GM12872 (cell line): ENCODE results near the gene CTIF.

ENCODE experiments used
- TF ChIP-seq, protein P1 (sequence below): IDR thresholded peaks from 3 replicates; pipeline ENCODE4 v1.5.1; 2011; ENCODE audit warnings: low read depth, mild to moderate bottlenecking, low read length, moderate library complexity; ENCODE audit not compliant: insufficient read depth

Gene CTIF

DNA sequence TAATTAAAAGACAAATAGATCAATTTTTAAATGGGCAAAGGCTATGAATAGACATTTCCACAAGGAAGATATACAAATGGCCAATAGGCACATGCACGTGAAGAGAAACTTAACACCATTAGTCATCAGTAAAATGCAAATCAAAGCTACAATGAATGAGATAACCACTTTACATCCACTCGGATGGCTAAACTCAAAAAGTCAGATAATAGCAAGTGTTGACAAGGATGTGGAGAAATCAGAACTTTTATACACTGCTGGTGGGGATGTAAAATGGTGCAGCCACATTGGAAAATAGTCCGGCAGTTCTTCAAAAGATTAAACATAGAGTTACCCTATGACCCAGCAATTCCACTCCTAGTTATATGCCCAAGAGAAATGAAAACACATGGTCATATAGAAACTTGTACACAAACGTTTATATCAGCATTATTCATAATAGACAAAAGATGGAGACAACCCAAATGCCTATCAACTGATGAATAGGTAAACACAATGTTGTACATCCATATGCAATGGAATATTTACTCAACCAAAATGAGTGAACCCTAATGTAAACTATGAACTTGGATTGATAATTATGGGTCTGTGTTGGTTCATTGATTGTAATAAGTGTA lies 360.8 kb downstream of the CTIF start:
- TF ChIP-seq, protein P1, sequence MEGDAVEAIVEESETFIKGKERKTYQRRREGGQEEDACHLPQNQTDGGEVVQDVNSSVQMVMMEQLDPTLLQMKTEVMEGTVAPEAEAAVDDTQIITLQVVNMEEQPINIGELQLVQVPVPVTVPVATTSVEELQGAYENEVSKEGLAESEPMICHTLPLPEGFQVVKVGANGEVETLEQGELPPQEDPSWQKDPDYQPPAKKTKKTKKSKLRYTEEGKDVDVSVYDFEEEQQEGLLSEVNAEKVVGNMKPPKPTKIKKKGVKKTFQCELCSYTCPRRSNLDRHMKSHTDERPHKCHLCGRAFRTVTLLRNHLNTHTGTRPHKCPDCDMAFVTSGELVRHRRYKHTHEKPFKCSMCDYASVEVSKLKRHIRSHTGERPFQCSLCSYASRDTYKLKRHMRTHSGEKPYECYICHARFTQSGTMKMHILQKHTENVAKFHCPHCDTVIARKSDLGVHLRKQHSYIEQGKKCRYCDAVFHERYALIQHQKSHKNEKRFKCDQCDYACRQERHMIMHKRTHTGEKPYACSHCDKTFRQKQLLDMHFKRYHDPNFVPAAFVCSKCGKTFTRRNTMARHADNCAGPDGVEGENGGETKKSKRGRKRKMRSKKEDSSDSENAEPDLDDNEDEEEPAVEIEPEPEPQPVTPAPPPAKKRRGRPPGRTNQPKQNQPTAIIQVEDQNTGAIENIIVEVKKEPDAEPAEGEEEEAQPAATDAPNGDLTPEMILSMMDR = no peak

GRCh38 chr18:48900469-48900868 lies 361.6 kb downstream of the CTIF start:
- TF ChIP-seq, protein P1 = no peak

DNA sequence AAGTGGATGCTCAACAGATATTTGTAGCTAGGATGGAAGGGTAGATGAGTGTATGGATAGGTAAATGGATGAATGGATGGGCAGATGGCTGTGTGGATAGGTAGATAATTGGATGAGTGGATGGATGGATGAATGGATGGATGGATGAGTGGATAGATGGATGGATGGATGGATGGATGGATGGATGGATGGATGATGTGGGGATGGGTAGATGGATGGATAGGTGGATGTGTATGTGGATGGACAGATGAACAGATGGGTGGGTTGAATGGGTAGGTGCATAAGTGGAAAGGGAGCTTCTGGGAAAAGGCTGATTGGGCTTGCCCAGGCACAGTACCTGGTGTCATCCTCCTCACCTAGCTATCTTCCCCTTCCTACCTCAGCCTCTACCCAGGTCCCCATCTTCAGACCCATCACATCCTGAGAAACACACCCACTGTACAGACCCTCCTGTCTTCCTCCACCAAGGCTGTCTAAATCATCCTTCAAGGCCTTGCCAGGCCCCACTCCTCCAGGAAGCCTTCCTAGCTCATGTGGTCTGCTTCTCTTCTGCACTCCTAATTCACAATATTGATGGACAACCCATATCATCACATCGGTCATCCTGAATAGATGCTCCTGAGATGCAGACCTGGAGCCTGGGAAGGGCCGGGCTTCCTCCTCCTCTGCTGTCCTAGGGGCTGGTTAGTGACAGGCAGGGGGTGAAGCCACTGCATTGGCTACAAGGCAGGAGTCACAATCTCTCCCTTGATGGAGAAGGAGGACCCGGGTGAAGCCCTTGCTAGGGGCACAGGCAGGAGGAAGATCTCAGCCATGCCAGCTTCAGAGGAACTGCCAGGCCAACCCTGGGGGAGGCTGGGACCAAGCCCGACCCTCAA lies 362.6 kb downstream of the CTIF start:
- TF ChIP-seq, protein P1 = no peak

DNA sequence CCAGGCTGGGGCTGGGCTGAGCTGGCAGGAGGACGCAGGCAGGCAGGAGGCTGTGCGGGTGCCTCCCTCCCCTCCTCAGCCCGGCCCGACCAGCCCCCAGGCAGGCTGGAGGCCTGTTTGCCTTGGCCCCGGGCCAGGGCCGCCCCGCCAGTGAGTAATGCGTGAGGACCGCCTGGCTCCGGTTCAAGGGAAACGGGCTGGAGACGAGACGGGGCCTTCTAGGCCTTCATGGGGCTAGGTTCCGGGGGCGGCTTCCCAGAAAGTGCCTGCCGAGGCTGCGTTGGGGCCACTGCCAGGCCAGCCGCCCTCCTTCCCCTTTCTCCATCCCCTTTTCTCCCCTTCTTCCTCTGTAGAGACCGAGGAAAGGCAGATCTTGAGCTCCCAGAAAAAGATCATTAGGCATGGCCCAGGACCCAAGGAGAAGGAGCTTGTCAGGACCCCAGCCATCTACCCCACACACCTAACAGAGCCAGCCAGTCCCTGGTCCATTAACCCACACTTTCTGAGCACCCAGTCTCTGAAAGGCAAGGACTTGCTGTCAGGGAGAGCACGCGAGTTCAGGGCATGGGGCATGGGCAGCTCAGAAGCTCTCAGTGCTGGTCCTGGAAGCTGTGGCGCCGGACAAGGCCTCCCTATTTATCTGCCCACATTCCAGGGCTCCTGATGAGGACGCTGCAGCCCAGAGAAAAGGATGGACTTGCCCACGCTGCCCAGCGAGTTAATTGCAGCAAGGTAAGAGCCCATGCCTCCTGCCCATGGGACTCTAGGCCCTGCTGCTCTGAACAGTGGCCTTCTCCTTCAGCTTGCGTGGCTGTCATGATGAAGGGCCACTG lies 363.4 kb downstream of the CTIF start:
- TF ChIP-seq, protein P1 = no peak

DNA sequence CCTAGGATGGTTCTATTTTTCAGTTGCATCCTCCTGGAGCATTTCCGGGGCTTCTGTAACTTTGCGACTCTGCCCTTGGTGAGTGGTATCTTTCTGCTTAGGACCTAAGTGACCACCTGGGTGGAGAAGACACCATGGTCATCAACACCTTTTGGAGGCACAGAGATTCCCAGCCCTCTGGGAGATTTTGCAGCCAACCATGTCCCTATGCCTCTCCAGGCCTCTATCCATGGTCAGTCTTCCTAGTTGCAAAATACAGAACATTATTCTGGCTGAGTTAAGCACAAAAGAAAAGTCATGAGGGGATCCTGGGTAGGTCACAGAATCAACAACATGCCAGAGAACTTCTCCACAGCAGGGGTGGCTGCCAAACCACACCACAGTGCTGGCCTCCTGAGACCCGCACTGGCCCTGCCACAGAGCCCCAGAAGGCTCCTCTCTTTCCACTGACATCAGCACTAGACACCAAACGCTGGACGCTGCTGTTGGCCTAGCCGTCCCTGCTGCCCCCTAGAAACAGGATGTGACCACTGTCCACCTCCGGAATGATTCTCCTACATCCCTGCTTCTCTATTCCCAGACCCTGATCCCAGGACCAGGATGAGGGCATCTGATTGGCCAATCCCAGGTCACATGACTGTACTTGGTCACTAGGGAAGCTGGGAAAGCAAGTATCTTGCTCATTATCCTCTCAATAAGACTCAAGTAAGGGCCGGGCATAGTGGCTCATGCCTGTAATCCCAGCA lies 364.2 kb downstream of the CTIF start:
- TF ChIP-seq, protein P1 = no peak

DNA sequence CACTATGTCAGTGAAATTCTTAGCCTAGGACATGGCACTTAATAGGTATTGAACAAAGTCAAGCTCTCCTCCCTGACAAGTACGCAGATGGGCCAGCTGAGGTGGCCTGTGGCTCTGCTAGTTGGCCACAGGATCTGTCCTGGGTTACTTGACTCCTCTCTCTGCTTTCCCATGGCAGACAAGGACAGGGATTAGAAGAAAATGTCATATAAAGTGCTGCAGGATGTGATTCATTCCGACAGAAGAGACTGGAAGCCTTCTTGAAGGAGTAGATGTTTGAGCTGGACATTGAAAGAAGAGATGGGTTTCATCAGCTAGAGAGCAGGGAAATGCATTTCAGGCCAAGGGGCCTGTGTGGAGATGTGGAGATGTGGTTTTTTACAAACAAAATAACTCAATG lies 365.3 kb downstream of the CTIF start:
- TF ChIP-seq, protein P1 = no peak
